NCI-H82 treated with DMSO at 0.1 percent for 48 hours (cell line): ENCODE measurements around the gene CDX2.

ENCODE experiments used
- DNase-seq: peaks from one replicate; lab custom pipeline; 2025; ENCODE audit not compliant: unreplicated experiment; lab: John Stamatoyannopoulos, UW

Gene CDX2

DNA sequence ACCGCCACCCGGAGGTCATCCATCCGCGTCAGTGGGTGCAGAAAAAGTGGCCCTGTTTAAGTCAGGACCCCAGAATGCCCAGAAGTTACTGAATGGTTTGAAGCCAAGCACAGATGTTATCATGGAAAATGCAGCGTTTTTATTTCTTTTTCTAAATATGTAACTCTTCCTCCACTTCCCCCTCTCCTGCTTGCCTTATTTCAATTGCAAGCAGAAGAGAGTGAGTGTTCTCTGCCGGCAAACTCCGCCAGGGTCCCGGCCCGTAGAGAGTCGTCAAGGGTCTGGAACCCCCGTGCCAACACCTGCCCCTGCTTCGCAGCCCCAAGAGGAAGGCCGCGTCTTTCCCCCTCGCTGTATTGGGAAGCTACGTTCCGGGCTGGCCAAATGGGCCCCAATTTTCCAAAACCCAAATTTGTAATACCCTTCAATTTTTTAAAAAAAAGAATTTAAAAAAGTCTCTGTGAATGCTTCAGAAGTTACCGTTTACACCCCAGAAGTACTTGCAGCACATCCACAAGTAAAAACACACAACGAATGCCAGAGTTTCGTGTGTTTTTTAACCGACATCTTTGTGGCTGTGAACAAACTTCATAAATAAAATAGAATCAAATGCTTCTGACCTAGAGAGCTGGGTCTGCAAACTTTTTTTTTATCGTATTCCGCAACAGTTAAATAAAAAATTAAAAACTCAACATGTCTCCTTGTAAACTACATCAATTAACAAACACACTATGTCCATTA is 50.0 kb downstream of the CDX2 start:
- no peak for DNase-seq

DNA sequence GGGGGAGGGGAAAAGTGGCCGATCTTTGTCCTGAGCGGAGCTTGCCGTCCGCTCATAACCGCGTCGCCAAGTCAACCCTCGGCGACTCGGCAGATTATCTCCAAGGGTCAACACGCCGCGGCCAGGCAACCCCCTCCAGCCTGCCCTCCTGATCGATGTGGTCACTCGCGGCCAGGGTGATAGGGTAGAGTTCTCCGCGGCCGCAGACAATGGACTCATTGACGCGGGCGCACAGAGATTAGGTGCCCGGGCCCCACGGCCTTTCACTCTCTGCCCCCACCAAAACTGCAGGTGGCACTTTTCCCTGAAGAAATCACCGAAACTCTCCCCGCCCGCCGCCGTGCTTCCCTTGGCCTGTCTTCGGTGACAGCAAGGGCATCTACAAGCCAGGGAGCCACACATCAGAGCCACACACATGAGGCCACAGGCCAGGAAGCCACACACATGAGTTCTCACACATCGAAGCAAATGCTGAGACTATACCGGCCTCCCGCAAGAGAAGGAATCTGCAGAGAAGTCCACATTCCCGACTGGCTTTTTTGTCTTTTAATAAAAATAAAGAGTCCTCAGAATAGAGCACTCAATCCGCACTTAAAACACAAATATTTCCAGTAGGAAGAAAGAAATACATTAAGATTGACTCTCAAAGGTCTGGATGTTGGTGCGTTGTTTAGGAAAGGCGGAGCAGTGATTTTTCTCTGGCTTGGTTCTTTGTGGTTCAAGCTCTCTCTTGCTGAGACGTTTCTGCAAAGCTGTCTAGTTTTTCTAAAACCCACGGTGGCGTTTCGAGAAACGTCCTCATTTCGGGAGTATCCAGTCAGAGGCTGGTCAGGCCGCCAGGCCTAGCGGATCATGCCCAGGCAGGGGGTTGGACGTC is 50.8 kb downstream of the CDX2 start:
- no peak for DNase-seq

DNA sequence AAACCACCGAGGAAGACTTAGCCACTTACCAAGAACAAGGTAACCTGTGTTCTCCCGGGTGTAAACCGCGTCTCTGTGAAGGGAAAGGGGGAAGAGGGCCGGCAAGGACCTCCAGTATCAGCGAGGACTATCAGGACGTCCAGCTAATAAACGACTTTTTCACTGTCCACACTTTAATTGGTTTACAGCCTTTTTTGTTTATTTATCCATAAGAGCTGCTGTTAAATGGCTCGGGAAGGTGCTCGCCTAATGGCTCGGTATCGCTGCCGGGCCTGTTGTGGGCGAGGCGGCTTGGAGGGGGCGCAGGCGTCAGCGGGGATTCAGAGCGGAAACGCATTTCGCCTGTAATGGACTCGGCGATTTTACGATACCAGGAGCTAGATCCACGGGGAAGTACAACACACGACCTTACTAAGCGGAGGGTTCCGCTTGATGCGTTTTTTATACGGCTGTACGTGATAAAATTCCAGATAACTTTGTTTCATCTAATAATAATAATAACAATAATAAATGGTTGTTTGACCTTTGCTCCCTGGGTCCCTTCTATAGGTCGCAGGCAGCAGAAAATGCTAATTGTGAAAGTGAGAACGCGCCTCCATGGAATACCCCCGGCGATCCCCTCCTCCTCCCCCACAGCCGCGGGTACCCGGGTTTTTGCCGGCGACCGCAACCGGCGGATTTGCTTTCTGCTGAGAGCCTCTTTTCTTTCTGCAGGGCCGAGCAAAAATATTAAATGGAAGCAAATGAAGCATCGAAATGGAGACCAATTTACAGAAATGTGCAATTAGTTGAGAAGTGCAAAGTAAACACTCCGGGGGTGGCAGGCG is 51.8 kb downstream of the CDX2 start:
- no peak for DNase-seq

DNA sequence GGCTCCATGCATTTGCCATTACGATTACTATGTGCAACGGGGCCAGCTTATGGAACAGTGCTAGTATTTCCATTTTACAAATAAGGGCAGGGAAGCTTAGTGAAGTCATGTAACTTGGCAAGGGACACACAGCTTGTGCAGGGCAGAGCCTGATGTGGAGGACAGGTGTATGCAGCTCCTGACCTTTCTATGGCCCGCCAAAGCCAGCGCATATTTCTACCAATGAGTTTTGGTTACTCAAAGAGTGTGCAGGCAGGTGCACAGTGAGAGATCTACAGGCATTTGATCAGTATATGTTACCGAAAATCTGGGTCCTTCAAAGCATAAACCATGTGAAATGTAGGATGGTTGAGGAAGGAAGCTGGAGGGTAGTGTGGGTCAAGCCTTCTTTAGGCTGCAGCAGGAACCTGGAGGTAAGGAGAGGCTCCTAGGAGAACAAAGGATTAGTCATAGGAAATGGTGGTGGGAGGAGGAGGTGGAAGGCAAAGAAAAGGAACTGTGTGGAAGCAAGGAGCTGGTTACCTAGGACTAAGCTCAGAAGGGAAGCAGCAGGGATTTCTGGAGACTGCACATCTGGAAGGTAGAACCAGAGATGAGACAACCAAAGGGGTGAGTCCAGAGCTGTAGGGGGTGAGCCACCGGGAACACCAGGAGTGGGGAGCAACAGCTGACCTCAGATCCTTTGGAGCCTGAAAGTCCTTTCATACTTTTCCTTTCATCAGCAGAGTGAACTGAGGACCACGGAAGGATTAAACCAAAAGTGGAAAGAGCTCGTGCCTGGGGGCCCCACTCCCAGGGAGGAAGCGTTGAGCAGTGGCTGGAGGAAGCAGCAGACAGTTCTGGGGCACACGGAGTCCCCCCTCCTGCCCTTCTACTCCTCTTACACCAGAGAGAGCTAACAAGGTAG is 53.6 kb downstream of the CDX2 start:
- no peak for DNase-seq

DNA sequence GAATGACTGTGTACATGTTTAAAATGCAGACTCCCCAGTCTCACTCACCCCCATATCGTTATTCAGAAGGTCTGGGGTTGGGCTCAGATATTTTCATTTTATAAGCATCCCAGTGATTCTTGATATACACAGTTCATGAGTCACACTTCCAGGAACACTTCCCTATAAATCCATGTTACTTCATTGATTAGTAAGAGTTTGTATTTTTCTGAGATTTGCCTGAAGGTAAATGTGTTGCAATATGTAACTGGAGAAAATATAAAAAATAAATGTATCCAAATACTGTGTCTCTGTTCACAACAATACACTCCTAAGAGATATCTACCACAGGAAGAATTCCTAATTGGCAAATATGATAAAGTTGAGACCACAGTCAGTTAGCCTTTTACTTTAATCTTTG is 56.0 kb downstream of the CDX2 start:
- no peak for DNase-seq

DNA sequence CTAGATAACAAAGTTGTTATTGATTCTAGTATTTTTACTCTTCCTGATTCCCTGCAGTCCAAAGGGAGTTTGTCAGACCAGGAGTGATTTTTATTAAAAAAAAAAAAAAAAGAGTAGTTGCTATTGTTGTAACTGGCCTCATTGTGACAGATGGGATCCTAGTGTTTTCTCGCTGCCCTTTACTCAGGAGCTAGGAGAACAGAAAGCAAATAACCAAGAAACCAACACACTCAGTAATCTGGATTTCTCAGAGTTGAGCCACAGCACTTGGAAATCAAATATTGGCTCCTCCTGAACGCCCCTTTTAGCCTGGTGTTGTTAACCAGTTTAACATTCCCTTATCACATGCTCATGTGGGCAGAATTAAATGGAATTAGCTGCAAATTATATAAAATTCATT is 57.6 kb downstream of the CDX2 start:
- no peak for DNase-seq
